Measurements from ENCODE around the gene TCF20.
A peak's percentile ranks its signal among the peaks of the same experiment; 100 is the strongest.

TCF20 gene

GRCh38 chr22:42256220-42256619 is 14.2 kb downstream of the TCF20 start:
- no peak for DNase-seq

- DNase-seq: no peak
These were observed 20.6 kb downstream of the TCF20 start for GRCh38 chr22:42249831-42250230.

- no peak for DNase-seq
These were observed 21.5 kb downstream of the TCF20 start for GRCh38 chr22:42248995-42249394.

- no peak for DNase-seq
These were observed 22.9 kb downstream of the TCF20 start for GRCh38 chr22:42247596-42247995.

- peak; percentile 23 for DNase-seq
These were observed 26.7 kb downstream of the TCF20 start for GRCh38 chr22:42243802-42244060.

GRCh38 chr22:42236848-42237247 is 33.6 kb downstream of the TCF20 start:
- no peak for DNase-seq

- DNase-seq: no peak
These were observed 34.2 kb downstream of the TCF20 start for GRCh38 chr22:42236268-42236667.

GRCh38 chr22:42233879-42234278 is 36.6 kb downstream of the TCF20 start:
- DNase-seq: no peak

- peak; percentile 14 for DNase-seq
These were observed 38.5 kb downstream of the TCF20 start for GRCh38 chr22:42231929-42232328.

GRCh38 chr22:42229455-42230149 is 40.9 kb downstream of the TCF20 start:
- DNase-seq: no peak

- DNase-seq: no peak
These were observed 42.0 kb downstream of the TCF20 start for GRCh38 chr22:42228483-42228882.

GRCh38 chr22:42227435-42227834 is 43.0 kb downstream of the TCF20 start:
- no peak for DNase-seq

GRCh38 chr22:42225841-42226240 is 44.6 kb downstream of the TCF20 start:
- DNase-seq: no peak

- DNase-seq: no peak
These were observed 48.3 kb downstream of the TCF20 start for GRCh38 chr22:42222140-42222539.
